ENCODE results near the gene SAMD5. TPM values are rescaled to one million over a fixed set of nuclear protein-coding genes. Genes with fewer than 3 reads are reported as not detected.

SAMD5 gene
- not detected for polyA plus RNA-seq

GRCh38 chr6:147508042-147508865, at the start of gene SAMD5:
TSS of gene SAMD5 (plus strand) at chr6:147508690. CDS start at chr6:147508929, 239 bp downstream.
- Mint-ChIP-seq H3K27me3 (ENCODE audit: low read depth in 3 of 3) (peaks cover 15 to 21% (median 15%) of the 10 kb centered on the region in 3 donors), H3K4me3 (peak within 1 kb of the TSS in 2 of 5 donors; percentile 33 to 62), H3K4me1 (no peaks in the 10 kb centered on the region), H3K36me3 (no peaks in the 10 kb centered on the region), H3K27ac (no peak within 1 kb of the TSS), H3K9me3 (peaks cover 0 to 3% (median 0%) of the 10 kb centered on the region in 6 donors)
- no peak for DNase-seq

GRCh38 chr6:147459780-147460179, 48.7 kb upstream of the SAMD5 start:
- no peaks in the 10 kb centered on the region for H3K36me3 Mint-ChIP-seq
- no peak overlapping the region for H3K4me3 Mint-ChIP-seq
- no peak for DNase-seq
- peaks cover 0 to 7% (median 0%) of the 10 kb centered on the region in 6 donors for H3K9me3 Mint-ChIP-seq
- peaks cover 0 to 8% (median 2%) of the 10 kb centered on the region in 3 donors for H3K27me3 Mint-ChIP-seq (ENCODE audit: low read depth in 3 of 3)
- no peaks in the 10 kb centered on the region for H3K4me1 Mint-ChIP-seq
- no peak overlapping the region for H3K27ac Mint-ChIP-seq

GRCh38 chr6:147463651-147464050, 44.8 kb upstream of the SAMD5 start:
- no peaks in the 10 kb centered on the region for H3K4me1 Mint-ChIP-seq
- H3K27ac Mint-ChIP-seq = no peak overlapping the region
- peaks cover 0 to 7% (median 4%) of the 10 kb centered on the region in 6 donors for H3K9me3 Mint-ChIP-seq
- H3K4me3 Mint-ChIP-seq = no peak overlapping the region
- no peaks in the 10 kb centered on the region for H3K36me3 Mint-ChIP-seq
- H3K27me3 Mint-ChIP-seq (ENCODE audit: low read depth in 3 of 3) = peaks cover 1 to 7% (median 5%) of the 10 kb centered on the region in 3 donors
- no peak for DNase-seq

GRCh38 chr6:147467428-147467827, 41.1 kb upstream of the SAMD5 start:
- H3K36me3 Mint-ChIP-seq = no peaks in the 10 kb centered on the region
- DNase-seq = no peak
- peaks cover 1 to 4% (median 3%) of the 10 kb centered on the region in 3 donors for H3K27me3 Mint-ChIP-seq (ENCODE audit: low read depth in 3 of 3)
- peaks cover 0 to 12% (median 3%) of the 10 kb centered on the region in 6 donors for H3K9me3 Mint-ChIP-seq
- no peak overlapping the region for H3K4me3 Mint-ChIP-seq
- no peaks in the 10 kb centered on the region for H3K4me1 Mint-ChIP-seq
- H3K27ac Mint-ChIP-seq = no peak overlapping the region

- no peak for DNase-seq
- Mint-ChIP-seq H3K9me3 (peaks cover 0 to 12% (median 3%) of the 10 kb centered on the region in 6 donors), H3K4me3 (no peak overlapping the region), H3K4me1 (no peaks in the 10 kb centered on the region), H3K27ac (no peak overlapping the region), H3K27me3 (ENCODE audit: low read depth in 3 of 3) (peaks cover 1 to 4% (median 3%) of the 10 kb centered on the region in 3 donors), H3K36me3 (no peaks in the 10 kb centered on the region)
Measured at GRCh38 chr6:147467886-147468285, 40.6 kb upstream of the SAMD5 start.

GRCh38 chr6:147468634-147469033, 39.9 kb upstream of the SAMD5 start:
- H3K27ac Mint-ChIP-seq = no peak overlapping the region
- H3K27me3 Mint-ChIP-seq (ENCODE audit: low read depth in 3 of 3) = peaks cover 1 to 7% (median 4%) of the 10 kb centered on the region in 3 donors
- DNase-seq = no peak
- H3K4me1 Mint-ChIP-seq = no peaks in the 10 kb centered on the region
- peaks cover 0 to 12% (median 5%) of the 10 kb centered on the region in 6 donors for H3K9me3 Mint-ChIP-seq
- H3K4me3 Mint-ChIP-seq = no peak overlapping the region
- no peaks in the 10 kb centered on the region for H3K36me3 Mint-ChIP-seq

GRCh38 chr6:147479857-147480256, 28.6 kb upstream of the SAMD5 start:
- H3K9me3 Mint-ChIP-seq = peaks cover 0 to 9% (median 3%) of the 10 kb centered on the region in 6 donors
- no peak overlapping the region for H3K27ac Mint-ChIP-seq
- peaks cover 0 to 2% (median 0%) of the 10 kb centered on the region in 3 donors for H3K27me3 Mint-ChIP-seq (ENCODE audit: low read depth in 3 of 3)
- no peak for DNase-seq
- H3K36me3 Mint-ChIP-seq = no peaks in the 10 kb centered on the region
- H3K4me1 Mint-ChIP-seq = no peaks in the 10 kb centered on the region
- no peak overlapping the region for H3K4me3 Mint-ChIP-seq

GRCh38 chr6:147486683-147487082, 21.8 kb upstream of the SAMD5 start:
- H3K9me3 Mint-ChIP-seq = peaks cover 2 to 9% (median 3%) of the 10 kb centered on the region in 6 donors
- no peak overlapping the region for H3K4me3 Mint-ChIP-seq
- DNase-seq = no peak
- no peaks in the 10 kb centered on the region for H3K4me1 Mint-ChIP-seq
- H3K27ac Mint-ChIP-seq = no peak overlapping the region
- peaks cover 0 to 3% (median 2%) of the 10 kb centered on the region in 3 donors for H3K27me3 Mint-ChIP-seq (ENCODE audit: low read depth in 3 of 3)
- no peaks in the 10 kb centered on the region for H3K36me3 Mint-ChIP-seq

GRCh38 chr6:147497472-147497871, 11.0 kb upstream of the SAMD5 start:
- H3K36me3 Mint-ChIP-seq = no peaks in the 10 kb centered on the region
- peaks cover 0 to 6% (median 5%) of the 10 kb centered on the region in 3 donors for H3K27me3 Mint-ChIP-seq (ENCODE audit: low read depth in 3 of 3)
- peaks cover 0 to 2% (median under 1%) of the 10 kb centered on the region in 6 donors for H3K9me3 Mint-ChIP-seq
- no peak overlapping the region for H3K4me3 Mint-ChIP-seq
- H3K4me1 Mint-ChIP-seq = no peaks in the 10 kb centered on the region
- no peak overlapping the region for H3K27ac Mint-ChIP-seq
- no peak for DNase-seq

GRCh38 chr6:147503587-147503986, 4.9 kb upstream of the SAMD5 start:
- Mint-ChIP-seq H3K36me3 (no peaks in the 10 kb centered on the region), H3K27me3 (ENCODE audit: low read depth in 3 of 3) (peaks cover 5 to 14% (median 12%) of the 10 kb centered on the region in 3 donors), H3K4me3 (no peak overlapping the region), H3K9me3 (peaks cover 0 to 4% (median 0%) of the 10 kb centered on the region in 6 donors), H3K4me1 (no peaks in the 10 kb centered on the region), H3K27ac (no peak overlapping the region)
- DNase-seq = no peak

- DNase-seq = no peak
- Mint-ChIP-seq H3K27me3 (ENCODE audit: low read depth in 3 of 3) (peaks cover 5 to 16% (median 16%) of the 10 kb centered on the region in 3 donors), H3K36me3 (no peaks in the 10 kb centered on the region), H3K4me1 (no peaks in the 10 kb centered on the region), H3K27ac (no peak overlapping the region), H3K9me3 (peaks cover 0 to 4% (median under 1%) of the 10 kb centered on the region in 6 donors), H3K4me3 (no peak overlapping the region)
Measured at GRCh38 chr6:147504848-147505247, 3.6 kb upstream of the SAMD5 start.

GRCh38 chr6:147506704-147507114, 1.8 kb upstream of the SAMD5 start:
- H3K9me3 Mint-ChIP-seq = peaks cover 0 to 3% (median 0%) of the 10 kb centered on the region in 6 donors
- no peaks in the 10 kb centered on the region for H3K36me3 Mint-ChIP-seq
- DNase-seq = no peak
- H3K4me3 Mint-ChIP-seq = peak overlapping the region in 1 of 5 donors; percentile 33
- peaks cover 10 to 21% (median 17%) of the 10 kb centered on the region in 3 donors for H3K27me3 Mint-ChIP-seq (ENCODE audit: low read depth in 3 of 3)
- H3K4me1 Mint-ChIP-seq = no peaks in the 10 kb centered on the region
- H3K27ac Mint-ChIP-seq = no peak overlapping the region

GRCh38 chr6:147507162-147508041, 1.1 kb upstream of the SAMD5 start:
- peak overlapping the region in 1 of 5 donors; percentile 23 for H3K4me3 Mint-ChIP-seq
- no peak for DNase-seq
- peaks cover 15 to 21% (median 16%) of the 10 kb centered on the region in 3 donors for H3K27me3 Mint-ChIP-seq (ENCODE audit: low read depth in 3 of 3)
- H3K9me3 Mint-ChIP-seq = peaks cover 0 to 3% (median 0%) of the 10 kb centered on the region in 6 donors
- H3K27ac Mint-ChIP-seq = no peak overlapping the region
- H3K4me1 Mint-ChIP-seq = no peaks in the 10 kb centered on the region
- H3K36me3 Mint-ChIP-seq = no peaks in the 10 kb centered on the region
